IPS-NIHi11 (cell line): ENCODE measurements around the gene CAD.
"Not testable (repeated sequence)": the region's sequence is repeated elsewhere in the genome, so short reads cannot be mapped to it uniquely, and the experiment has no call there.

ENCODE experiments used
- DNase-seq: peaks from one replicate; pipeline ENCODE4 v3.0.0; 2012; ENCODE audit warnings: mixed read lengths, low spot score

CAD gene

DNA sequence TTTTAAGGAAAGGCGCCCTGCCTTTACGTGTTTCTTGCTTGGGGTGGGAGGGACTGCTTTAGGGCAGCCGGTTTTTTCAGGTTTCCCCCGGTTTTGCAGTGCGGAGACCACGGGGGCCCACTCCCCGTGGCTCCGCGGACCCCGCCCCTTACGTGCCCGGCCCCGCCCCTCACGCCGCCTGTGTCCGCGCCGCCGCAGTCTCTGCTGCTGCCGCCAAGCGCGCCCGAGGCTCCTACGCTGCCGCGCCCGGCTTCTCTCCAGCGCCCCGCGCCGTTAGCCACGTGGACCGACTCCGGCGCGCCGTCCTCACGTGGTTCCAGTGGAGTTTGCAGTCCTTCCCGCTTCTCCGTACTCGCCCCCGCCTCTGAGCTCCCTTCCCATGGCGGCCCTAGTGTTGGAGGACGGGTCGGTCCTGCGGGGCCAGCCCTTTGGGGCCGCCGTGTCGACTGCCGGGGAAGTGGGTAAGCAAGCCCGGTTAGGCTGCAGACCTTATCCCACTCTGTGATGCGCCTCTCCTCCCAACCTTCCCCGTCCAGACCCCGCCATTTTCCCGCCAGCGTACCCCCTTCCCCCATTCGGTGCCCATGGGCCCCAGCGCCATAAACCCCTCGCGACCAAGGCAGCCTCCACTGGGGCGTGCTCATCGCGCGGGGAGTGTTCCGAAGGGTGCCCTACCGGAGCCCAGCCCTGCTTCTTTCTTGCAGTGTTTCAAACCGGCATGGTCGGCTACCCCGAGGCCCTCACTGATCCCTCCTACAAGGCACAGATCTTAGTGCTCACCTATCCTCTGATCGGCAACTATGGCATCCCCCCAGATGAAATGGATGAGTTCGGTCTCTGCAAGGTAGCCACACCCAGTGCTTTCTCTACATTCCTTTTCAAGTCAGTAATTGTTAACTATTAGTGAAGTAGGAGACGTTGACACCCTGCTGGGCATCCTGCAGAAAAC, at the start of gene CAD:
Gene CAD, plus strand, starts transcription at position 197 of the 949 bp plus-strand sequence. Its CDS starts 183 bp downstream, at position 380.
- peak; percentile 97 for DNase-seq

GRCh38 chr2:27170581-27171337, 46.4 kb upstream of the CAD start:
- DNase-seq = no peak

- no peak for DNase-seq
Observed at GRCh38 chr2:27171351-27171848, 45.8 kb upstream of the CAD start.

DNA sequence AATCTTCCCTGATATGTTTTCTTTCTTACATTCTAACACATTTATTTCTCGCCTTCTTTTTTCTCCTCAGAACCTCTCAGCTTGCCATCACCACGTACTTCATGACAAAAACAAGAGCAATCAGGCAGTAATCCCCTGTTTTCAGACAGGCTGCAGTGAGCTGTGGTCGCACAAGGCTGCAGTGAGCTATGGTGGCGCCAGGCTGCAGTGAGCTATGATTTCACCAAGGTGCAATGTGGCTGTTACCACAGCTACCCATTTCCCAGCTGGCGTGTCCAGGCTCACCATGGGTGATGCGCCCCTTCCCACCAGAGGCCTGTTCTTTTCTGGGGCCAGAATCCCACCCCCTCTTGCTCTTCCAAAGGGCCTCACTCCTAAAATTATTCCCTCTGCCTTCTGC, 42.5 kb upstream of the CAD start:
- DNase-seq = no peak

DNA sequence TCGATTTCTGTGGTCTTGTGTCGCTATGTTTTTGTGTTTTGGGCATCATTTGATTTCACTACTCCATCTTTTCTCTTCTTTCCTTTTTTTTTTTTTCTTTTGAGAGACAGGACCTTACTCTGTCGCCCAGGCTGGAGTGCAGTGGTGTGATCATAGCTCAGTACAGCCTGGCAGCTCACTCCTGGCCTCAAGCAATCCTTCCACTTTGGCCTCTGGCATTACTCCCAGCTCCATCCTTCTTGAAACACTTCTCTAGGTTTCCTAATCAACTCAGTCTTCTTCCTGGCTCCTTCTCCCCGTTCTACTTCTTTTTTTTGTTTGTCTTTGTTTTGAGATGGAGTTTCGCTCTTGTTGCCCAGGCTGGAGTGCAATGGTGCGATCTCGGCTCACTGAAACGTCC, 41.8 kb upstream of the CAD start:
- DNase-seq = no peak

DNA sequence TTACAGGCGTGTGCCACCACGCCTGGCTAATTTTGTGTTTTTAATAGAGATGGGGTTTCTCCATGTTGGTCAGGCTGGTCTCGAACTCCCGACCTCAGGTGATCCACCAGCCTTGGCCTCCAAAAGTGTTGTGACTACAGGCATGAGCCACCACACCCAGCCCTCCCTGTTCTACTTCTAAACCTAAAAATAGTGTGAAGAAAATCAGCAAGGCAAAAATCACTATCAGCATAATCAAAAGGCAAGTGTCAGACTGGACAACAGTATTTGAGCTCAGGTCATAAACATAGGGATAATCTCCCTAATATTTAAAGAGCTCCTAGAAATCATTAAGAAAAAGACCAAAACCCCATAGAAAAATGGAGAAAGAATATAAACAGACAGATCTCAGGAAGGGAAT, 41.4 kb upstream of the CAD start:
- DNase-seq = not testable (repeated sequence)

- no peak for DNase-seq
Observed at GRCh38 chr2:27177441-27178351, 39.5 kb upstream of the CAD start.

DNA sequence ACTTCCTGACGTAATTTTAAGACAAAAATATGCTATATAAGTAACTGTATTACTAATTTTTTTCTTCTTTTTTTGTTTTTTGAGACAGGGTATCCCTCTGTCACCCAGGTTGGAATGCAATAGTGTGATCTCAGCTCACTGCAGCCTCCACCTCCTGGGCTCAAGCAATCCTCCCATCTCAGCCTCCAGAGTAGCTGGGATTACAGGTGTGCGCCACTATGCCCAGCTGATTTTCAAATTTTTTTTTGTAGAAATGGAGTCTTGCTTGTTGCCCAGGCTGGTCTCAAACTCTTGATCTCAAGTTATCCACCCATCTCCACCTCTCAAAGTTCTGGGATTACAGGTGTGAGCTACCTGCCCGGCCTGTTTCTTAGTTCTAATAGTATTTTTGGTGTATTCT, 38.7 kb upstream of the CAD start:
- no peak for DNase-seq

DNA sequence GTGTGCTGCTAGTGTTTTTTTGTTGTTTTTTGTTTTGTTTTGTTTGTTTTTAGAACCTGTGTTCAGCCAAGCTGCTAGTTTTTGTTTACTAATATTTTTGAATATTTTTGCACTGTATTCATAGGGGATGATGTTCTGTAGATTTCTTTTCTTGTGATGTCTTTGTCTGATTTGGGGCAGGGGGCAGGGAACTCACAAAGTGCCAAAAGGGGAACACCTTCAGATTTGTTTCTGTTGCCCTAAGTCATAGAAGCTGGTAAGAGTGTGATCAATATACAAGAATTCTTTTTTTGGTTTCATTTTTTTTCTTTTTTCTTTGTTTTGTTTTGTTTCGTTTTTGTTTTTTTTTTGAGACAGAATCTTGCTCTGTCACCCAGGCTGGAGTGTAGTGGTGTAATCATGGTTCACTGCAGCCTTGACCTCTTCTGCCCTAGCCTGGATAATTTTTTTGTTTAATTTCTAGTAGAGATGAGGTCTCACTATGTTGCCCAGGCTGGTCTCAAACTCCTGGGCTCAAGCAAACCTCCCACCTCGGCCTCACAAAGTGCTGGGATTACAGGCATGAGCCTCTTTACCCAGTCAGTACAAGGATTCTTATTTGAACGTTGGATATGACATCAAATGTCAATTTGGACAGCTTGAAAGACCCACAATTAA, 37.7 kb upstream of the CAD start:
- DNase-seq = no peak

- no peak for DNase-seq
Observed at GRCh38 chr2:27182346-27182745, 34.8 kb upstream of the CAD start.

DNA sequence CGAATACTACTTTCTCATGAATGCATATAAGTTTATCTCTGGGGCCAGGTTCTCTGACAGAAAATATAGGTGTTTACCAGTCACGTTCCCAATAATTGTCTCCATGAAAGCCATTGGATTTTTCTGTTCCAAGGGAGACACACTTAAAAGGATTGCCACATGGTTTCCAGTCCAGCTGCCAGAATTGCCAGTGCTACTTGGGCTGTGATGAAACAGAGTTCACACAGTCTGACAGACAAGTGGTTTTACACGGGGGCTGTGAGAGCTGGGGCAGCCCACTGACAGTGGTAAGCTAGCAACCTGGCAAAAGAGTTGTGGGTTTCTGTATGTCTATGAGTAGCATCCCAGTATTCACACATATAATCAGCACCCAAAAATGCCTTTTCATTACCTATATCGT, 33.1 kb upstream of the CAD start:
- DNase-seq = no peak

DNA sequence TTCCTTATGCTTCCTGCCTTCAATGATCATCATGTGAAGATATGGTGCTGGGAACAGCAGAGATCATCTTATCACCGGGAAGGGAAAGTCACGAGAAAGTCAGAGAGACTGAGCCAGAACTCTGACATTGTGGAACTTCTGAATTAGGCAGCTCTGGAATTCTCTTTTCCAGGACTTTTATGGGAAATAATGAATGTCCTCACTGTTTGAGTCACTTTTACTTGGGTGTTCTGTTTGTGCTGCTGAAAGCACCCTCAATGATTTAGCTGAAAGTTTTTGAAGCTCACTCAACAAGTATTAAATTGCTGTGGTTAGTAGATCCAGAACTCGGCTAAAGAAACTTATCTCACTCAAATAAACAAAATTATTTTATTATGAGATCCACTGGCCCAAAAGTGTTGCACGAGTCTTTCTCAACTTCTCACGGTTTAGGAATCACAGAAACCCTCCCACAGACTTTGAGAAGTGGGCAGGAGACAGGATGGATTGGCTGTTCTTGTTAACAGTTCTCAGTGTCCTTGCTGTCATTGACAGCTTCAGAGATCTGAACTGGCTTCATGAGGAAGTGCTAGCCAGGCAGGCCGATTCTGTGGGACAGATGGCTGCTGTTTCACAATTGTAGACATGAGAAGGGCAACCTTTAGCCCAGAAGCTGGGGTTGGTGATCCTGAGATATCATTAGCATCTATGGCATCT, 31.7 kb upstream of the CAD start:
- no peak for DNase-seq

DNA sequence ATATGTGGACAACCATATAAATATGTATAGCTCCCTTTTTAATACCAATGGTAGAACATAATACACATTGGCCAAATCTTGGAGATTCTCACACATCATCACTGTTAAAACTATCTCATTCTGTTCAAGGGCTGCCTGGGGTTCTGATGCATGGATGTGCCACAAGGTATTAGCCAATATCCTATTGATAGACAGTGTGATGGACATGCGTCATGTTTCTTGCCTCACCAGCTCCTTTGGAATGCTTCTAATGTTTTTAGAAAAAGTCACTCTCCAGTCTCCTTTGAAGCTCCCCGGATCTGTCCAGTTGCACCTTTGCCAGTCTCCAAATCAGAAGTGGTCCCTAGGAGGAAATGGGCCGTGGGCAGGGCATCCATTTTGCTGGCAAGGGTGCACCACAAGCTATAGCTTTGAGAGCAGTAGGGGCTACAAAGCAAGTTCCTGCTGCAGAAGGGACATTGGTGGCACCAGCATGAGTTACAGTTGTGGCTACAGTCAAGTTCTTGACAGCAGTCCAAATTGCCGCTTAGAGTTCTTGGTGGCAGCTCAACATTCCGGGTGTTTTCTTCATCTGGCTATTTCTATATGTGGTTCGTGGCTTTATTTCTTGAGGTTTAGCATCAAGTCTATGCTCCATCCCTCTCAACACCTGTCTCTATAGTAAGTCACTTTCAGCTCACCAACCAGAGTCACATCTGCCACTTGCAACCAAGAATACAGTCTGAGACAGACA, 30.4 kb upstream of the CAD start:
- DNase-seq = no peak

- DNase-seq = no peak
Observed at GRCh38 chr2:27189989-27190388, 27.2 kb upstream of the CAD start.

GRCh38 chr2:27191070-27191829, 25.9 kb upstream of the CAD start:
- DNase-seq = peak; percentile 53

GRCh38 chr2:27194538-27195354, 22.4 kb upstream of the CAD start:
- no peak for DNase-seq

DNA sequence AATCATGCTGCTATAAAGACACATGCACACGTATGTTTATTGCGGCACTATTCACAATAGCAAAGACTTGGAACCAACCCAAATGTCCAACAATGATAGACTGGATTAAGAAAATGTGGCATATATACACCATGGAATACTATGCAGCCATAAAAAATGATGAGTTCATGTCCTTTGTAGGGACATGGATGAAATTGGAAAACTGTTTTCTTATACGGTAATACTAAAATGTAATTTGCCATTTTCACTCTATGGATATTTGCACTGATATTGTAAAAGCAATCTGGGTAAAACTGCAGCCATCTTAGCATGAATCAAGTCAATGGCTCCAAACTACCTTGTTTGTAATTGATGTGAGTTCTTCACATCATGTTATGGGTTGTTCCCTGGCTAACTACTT, 21.4 kb upstream of the CAD start:
- not testable (repeated sequence) for DNase-seq

DNA sequence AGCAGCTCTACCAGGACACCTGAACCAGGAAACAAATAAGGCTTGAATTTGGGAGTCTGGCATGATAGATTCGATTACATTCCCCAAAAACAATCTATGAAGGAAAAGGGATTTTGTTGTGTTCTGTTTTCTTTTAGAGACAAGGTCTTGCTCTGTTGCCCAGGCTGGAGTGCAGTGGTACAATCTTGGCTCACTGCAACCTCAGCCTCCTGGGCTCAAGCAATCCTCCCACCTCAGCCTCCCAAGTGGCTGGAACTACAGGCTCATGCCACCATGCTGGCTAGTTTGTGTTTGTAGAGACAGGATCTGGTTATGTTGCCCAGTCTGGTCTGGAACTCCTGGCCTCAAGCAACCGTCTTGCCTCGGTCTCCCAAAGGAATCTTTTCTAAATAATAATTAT, 19.1 kb upstream of the CAD start:
- not testable (repeated sequence) for DNase-seq
